Hippocampal formation (tissue), 2 donors: ENCODE data around the gene TAF3.

ENCODE experiments used
- DNase-seq, 2 donors: peaks; one replicate each; lab custom pipeline; 2025; lab: John Stamatoyannopoulos, UW

TAF3 gene

GRCh38 chr10:7874864-7875263 is 56.6 kb downstream of the TAF3 start:
- DNase-seq = no peak

GRCh38 chr10:7876541-7877127 is 58.3 kb downstream of the TAF3 start:
- no peak for DNase-seq

- no peak for DNase-seq
These were observed 62.8 kb downstream of the TAF3 start for GRCh38 chr10:7881119-7881518.

GRCh38 chr10:7886056-7886455 is 67.8 kb downstream of the TAF3 start:
- no peak for DNase-seq

GRCh38 chr10:7887174-7887816 is 69.0 kb downstream of the TAF3 start:
- DNase-seq = no peak

GRCh38 chr10:7889947-7890542 is 71.7 kb downstream of the TAF3 start:
- DNase-seq = no peak

GRCh38 chr10:7890781-7891180 is 72.5 kb downstream of the TAF3 start:
- no peak for DNase-seq

DNA sequence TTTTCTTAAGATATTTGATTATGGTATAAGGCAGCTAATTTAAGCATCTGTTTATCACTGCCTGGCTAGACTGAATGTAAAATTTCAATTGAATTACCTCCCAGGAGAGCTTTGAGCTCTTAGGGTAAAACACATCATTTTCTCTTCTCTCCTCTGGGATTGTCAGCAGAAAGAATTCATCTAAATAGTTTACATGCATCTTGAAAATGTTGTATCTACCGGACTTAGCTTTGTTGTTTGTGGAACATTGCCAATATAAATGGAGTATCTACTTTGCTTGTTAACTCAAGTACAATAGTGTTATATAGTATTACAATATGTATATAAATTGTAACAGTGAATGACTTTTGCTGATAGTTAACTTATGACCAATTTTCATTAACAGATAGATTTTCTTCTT is 73.3 kb downstream of the TAF3 start:
- DNase-seq = no peak

DNA sequence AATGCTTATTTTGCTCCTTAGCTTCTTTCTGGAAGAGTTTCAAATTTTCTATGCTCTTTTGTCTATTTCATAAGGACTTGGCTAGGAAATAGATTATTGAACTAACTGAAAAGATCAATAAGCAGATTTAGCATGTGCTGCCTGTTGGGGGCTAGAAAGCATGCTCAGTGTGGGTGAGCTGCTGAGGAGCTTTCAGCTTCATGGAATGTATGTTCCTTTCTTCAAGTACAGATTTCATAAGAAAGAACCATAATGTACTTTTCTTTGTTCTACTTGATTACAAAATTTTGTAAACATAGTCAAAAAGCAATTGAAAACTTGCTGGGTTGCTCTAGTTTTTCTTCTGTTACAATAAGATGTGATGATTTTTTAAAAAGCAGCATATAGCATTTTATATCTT is 73.8 kb downstream of the TAF3 start:
- DNase-seq = no peak

DNA sequence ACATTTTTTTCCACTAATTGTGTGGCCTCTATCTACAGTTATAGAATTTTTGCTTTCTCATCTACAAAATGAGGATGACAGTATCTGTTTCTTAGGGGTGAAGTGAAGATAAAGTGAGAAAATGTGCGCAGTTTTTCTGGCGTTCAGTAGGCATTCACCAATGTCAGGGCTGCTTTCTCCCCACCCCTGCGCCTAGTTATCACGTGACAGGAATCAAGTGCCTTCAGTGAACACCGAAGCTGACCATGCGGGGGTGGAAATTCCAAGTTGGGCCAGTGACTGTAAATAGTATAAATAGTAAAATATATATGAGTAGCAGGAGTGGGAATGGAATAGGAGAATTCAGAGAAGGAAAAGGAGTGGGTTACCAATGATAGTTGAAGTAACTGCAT is 77.4 kb downstream of the TAF3 start:
- no peak for DNase-seq

DNA sequence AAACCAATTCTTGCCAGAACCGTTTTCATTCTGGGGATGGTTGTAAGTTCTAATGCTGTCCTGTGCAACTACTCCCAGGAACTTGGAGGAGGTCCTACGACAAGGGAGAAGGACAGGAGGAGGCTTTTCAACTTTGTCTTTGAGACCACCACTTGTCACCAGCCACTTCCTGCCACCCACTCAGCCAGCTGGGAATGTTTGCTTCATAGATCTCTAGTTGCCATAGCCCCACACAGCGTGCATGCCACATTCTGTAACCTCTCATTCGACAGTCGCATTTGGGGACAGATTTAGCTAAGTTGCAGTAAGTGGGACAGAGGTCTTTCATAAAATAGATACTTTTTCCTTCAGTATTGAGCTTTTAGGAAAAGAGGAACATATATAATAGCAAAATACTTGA is 78.0 kb downstream of the TAF3 start:
- DNase-seq = no peak

GRCh38 chr10:7901256-7901655 is 83.0 kb downstream of the TAF3 start:
- DNase-seq = no peak

DNA sequence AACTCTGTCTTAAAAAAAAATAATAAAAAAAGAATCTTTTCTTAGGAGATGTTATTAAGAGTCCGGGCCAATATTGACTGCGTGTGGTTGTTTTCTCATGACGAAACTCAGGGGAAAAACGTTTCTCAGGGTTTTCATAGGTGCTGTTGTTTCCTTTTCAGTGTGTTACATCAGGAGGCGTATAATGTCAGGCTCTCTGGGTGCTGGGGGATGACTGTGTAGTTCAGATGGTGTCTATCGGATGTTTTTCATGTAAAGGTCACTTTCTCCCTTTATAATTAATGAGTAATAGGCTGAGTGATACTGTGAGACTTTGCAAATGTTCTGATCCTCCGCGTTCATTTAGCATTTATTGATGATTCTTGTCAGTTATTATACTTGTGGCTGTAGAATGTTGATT is 84.1 kb downstream of the TAF3 start:
- DNase-seq = no peak

- DNase-seq = no peak
These were observed 85.5 kb downstream of the TAF3 start for GRCh38 chr10:7903851-7904250.

- no peak for DNase-seq
These were observed 87.8 kb downstream of the TAF3 start for GRCh38 chr10:7906128-7906527.

GRCh38 chr10:7908541-7909210 is 90.4 kb downstream of the TAF3 start:
- no peak for DNase-seq

DNA sequence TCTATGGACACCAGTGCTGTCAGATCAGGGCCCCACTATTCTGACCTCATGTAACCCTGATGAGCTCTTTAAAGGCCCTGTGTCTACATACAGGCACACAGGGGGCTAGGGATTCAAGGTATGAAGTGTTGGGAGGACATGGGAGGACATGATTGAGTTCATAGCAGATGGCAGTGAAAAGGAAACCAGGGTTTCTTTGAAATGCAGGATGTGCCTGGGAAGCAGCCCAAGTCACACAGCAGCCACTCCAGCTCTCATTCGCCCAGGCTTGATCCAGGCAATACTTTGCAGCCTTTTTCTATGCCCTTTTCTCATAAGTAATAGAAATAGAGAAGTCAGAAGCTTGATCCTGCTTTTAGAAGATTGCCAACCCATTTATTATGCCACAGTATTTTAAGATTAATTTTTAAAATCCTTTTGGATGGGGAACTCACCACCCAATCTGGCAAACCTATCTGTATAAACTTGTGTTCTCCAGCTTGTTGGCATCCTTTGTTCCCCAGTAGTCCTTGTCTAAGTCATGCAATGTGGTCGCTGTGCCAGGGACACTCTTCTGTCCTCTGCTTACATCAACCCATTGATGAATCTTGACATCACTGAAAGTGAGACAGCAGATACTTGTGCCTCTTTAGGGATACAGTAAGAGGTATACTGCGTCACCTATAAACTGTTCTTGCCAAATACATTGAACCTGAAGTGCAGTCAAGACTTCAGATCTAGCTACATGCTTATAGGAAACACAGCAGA is 95.0 kb downstream of the TAF3 start:
- DNase-seq = no peak

DNA sequence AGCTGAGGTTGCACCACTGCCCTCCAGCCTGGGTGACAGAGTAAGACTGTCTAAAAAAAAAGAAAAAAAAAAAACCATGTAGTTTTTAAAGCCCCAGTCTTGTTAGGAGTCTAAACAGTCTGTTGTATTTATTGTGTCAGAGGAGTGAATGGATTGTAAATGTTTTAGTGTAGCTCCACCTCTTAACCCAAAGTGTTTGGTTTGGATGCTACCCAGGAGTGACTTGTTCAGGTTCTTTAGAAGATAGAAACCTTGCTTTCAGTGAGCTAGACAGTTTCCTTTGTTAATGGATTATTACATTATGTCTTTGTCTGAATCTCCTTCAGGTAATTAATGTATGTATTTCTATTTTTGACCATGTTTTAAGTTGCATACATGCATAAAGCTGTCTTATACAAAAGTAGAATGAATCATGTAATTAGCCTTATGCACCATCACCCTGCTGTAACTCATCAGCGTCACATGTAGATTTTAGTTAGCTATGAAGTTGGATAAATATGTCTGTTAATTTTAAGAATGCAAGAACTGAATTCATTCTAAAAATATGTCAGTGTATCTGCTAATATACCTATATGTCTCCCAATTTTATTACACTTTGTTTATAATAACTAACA is 97.7 kb downstream of the TAF3 start:
- DNase-seq = no peak

DNA sequence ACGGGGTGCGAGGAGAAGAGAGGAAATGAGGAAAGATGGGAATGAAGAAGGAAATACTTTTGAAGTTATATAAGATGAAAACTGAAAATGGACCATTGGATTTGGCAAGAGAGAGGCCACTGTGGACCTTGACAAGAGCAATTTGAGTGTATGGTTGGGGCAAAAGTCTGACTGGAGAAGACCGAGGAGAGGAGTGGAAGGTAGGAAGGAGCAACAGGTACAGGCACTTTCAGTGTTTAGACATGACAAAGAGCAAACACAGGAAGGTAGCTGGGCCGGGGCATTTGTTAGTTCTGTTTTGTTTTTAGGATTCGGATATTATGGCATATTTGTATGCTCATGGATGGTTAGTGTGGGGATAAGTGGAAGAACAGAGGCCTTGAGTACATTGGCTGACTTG is 99.4 kb downstream of the TAF3 start:
- no peak for DNase-seq

- no peak for DNase-seq
These were observed 104.4 kb downstream of the TAF3 start for GRCh38 chr10:7922707-7923106.

DNA sequence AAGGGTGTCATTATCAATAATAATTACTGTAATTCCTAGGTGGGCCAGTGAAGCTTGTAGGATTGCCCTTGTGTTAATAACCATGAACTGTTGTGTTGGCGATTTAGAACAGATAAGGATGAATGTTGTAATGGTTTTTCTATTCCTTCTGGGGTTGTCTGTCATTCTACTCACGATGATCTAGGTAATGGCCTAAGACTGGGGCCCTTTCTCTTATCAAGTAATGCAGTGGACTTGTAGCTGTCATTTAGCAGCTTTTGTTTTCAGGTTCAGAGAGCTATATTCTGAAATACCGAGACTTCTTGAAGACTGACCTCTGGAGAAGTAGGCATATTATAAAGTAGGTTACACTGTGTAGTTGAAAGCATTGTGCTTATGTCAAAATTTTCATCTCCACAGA is 110.2 kb downstream of the TAF3 start:
- no peak for DNase-seq
